Lower leg skin (tissue), 4 donors: ENCODE data around the gene TLL1. TPM values are rescaled to one million over a fixed set of nuclear protein-coding genes. Genes with fewer than 3 reads are reported as not detected.

ENCODE experiments used
- DNase-seq, 2 donors: peaks; one replicate each; pipeline ENCODE4 v3.0.0-alpha.2; 2019; ENCODE audit warnings: low spot score in 2 of 2
- H3K4me3 ChIP-seq: fragments of 200-600 bp; sonication (generic); 2 replicates; pipeline ENCODE4 v1.5.1; 2017; ENCODE audit warnings: mild to moderate bottlenecking, low read depth; ENCODE audit not compliant: poor library complexity, severe bottlenecking
- CTCF ChIP-seq, 3 donors: fragments of 450-650 bp; IDR thresholded peaks; one replicate each; pipeline ENCODE4 v1.5.1; 2016; ENCODE audit warnings: antibody characterized with exemption in 3 of 3, mild to moderate bottlenecking in 3 of 3, moderate library complexity in 2 of 3
- POLR2A ChIP-seq, 2 donors: fragments of 450-650 bp; IDR thresholded peaks; one replicate each; pipeline ENCODE4 v1.6.1; 2016 to 2017; ENCODE audit warnings: antibody characterized with exemption in 2 of 2, mild to moderate bottlenecking in 1 of 2, moderate library complexity in 1 of 2
- whole genome bisulfite sequencing, 2 donors: methylation state at CpG; one replicate each; pipeline ENCODE4 v1.1.5; 2018; 5-methylcytosine and 5-hydroxymethylcytosine counted together
- intact Hi-C: fragments of 100-400 bp; cut with DNase I; formaldehyde crosslinking; loops from one replicate; pipeline ENCODE4 v1.15.0; 2023; ENCODE audit warnings: low total_unique reads
- total RNA-seq, 4 donors: library from RNA; depleted of rRNA; stranded (reverse); fragments of >200 nt; gene quantifications; one replicate each; pipeline ENCODE4 v1.1.0, GENCODE V29; 2016

The TLL1 gene
- total RNA-seq, 4 donors from 2014 or later = 1.8 to 10.5 (median 4.7) TPM

DNA sequence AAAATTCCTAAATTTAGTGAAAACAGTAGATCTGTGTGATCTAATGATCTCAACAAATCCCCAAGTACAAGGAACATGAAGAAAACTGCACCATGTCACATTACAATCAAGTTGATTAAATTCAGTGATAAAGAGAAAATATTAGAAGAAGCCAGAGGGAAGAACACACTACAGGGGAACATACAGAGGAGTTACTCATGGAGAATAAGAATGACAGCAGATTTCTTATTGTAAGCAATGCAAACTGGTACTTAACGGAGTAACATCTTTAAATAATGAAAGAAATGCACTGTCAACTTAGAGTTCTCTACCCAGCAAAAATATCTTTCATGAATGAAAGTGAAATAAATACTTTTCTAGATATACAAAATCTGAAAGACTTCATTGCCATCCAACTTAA, 21.1 kb downstream of the TLL1 start:
- intact Hi-C loops = no loop called here
- 89 to 96% methylated on average over 1 of the region's 1 CpG for WGBS, 2 donors
- no peak overlapping the region for H3K4me3 ChIP-seq
- TF ChIP-seq CTCF (IDR thresholded peaks at IDR 0.05) = no peak
- TF ChIP-seq POLR2A (IDR thresholded peaks at IDR 0.05) = no peak
- no peak for DNase-seq

DNA sequence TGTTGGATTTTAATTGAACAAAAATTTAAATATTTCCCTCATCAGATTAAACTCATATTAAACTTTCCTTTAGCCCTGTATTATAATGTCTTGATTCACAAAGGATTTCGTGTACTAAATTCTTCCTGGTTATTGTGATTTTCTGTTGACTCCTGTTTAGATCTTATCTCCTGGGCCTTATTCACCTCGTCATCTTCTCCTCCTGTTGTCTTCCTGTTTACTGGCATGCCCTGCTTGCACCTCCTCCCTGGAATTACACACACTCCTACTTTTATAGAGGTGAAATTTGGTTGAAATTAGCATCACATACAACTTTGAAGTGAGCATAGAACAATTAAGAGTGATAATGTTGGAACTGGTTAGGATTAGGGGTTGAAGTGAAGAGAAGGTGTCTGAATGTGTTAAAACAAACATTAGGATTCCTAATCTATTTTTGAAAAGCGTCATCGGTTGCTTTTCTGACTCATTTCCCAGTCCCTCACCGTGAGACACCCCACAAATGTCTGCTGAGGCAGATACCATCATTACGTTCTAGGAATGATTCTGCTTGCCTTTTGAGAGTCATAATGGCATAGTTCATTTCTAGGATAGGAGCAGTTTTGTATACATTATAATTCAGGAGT, 32.5 kb downstream of the TLL1 start:
- intact Hi-C loops = no loop called here
- H3K4me3 ChIP-seq = no peak overlapping the region
- WGBS, 2 donors = 68 to 69% methylated on average over 6 of the region's 6 CpGs
- no peak for TF ChIP-seq POLR2A (IDR thresholded peaks at IDR 0.05)
- TF ChIP-seq CTCF (IDR thresholded peaks at IDR 0.05) = no peak
- no peak for DNase-seq

- intact Hi-C loops = no loop called here
- H3K4me3 ChIP-seq = no peak overlapping the region
- TF ChIP-seq POLR2A (IDR thresholded peaks at IDR 0.05) = no peak
- TF ChIP-seq CTCF (IDR thresholded peaks at IDR 0.05) = no peak
- WGBS, 2 donors = 83 to 87% methylated on average over 1 of the region's 1 CpG
- DNase-seq = no peak
Measured at GRCh38 chr4:165906272-165906671, 33.2 kb downstream of the TLL1 start.

DNA sequence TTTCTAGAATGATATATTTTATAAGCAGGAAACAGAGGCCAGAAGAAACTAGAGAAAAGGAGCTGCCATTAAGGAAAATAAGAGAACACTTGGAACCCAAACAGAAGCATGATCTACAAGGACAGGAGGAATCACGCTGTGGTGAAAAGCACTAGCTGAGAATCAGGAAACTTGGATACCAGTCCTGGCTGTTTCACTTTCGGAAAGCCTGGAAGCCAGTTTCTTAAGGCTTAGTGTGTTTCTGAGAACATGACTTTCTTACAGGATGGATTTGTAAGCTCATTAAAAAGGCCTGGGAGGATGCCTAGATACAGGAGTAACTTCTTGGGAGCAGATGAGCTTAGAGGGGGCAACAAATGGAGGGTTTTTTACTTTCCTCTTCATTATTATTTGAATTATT, 36.9 kb downstream of the TLL1 start:
- TF ChIP-seq CTCF (IDR thresholded peaks at IDR 0.05) (no peak), POLR2A (IDR thresholded peaks at IDR 0.05) (no peak)
- intact Hi-C loops = no loop called here
- WGBS, 2 donors = 48 to 81% methylated on average over 2 of the region's 2 CpGs

DNA sequence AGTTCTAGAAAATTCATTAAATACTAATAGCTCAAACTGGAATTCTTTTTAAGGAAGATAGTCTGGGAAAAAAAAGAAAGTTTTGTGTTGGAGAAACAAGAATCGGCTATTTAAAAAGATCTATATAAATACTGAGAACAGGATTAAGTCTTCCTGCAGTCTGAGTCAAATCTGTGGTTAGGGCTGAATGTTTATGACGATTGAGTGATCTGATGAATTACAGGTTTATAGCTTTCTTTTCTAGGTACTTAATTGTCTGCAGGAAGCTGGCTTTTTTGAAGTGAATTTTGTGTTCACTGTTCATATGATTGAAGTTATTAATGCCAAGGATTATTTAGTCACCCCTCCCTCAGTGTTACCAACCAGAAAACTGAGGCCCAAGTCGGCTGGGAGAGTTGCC, 42.2 kb downstream of the TLL1 start:
- no peak for TF ChIP-seq POLR2A (IDR thresholded peaks at IDR 0.05)
- TF ChIP-seq CTCF (IDR thresholded peaks at IDR 0.05) = no peak
- DNase-seq = no peak
- intact Hi-C loops = no loop called here
- no peak overlapping the region for H3K4me3 ChIP-seq
- WGBS, 2 donors = 36 to 47% methylated on average over 3 of the region's 3 CpGs

More for the DNA sequence above, 36.9 kb downstream of the TLL1 start:
- DNase-seq = no peak
- H3K4me3 ChIP-seq = no peak overlapping the region

DNA sequence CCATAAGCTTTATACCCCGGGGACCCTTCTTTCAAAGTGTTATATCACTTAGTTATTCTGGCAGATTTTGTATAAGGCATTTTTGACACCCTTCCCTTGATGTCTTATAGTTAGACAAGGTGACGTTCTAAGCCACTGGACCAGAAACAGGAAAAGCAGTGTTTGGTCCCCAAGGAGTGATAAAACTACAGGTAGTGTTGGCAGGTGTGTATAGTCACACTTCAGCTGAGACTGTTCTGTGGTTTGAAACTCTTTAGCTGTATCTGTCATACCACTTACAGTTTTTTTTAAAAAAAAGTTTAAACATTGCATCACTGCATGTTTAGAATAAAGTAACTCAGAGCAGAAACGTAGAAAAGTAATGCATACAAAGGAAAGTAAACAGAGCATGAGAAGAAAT, 48.5 kb downstream of the TLL1 start:
- DNase-seq = no peak
- H3K4me3 ChIP-seq = no peak overlapping the region
- intact Hi-C loops = no loop called here
- WGBS, 2 donors = 83 to 84% methylated on average over 3 of the region's 3 CpGs
- no peak for TF ChIP-seq CTCF (IDR thresholded peaks at IDR 0.05)
- no peak for TF ChIP-seq POLR2A (IDR thresholded peaks at IDR 0.05)
